ENCODE results near the gene GPC6.

DNA sequence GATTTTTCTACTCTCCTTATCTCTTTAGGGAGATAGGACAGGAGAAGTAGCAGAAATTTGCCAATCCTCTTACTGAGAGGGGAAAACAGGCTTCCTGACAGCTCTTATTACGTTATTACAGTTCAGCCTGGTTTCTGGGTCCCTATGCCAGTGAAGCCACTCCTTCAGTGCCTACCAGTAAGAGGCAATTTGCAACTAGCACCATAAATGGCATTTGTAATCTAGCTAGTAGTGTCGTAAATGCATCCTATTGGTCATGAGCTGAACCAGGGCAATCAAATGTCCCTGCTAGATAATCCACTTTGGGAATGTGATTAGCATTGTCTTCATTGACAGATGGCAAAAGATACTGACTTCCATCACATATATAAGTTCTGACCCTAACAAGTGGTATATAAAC, 824.1 kb downstream of the GPC6 start:
- TF ChIP-seq, protein P1, sequence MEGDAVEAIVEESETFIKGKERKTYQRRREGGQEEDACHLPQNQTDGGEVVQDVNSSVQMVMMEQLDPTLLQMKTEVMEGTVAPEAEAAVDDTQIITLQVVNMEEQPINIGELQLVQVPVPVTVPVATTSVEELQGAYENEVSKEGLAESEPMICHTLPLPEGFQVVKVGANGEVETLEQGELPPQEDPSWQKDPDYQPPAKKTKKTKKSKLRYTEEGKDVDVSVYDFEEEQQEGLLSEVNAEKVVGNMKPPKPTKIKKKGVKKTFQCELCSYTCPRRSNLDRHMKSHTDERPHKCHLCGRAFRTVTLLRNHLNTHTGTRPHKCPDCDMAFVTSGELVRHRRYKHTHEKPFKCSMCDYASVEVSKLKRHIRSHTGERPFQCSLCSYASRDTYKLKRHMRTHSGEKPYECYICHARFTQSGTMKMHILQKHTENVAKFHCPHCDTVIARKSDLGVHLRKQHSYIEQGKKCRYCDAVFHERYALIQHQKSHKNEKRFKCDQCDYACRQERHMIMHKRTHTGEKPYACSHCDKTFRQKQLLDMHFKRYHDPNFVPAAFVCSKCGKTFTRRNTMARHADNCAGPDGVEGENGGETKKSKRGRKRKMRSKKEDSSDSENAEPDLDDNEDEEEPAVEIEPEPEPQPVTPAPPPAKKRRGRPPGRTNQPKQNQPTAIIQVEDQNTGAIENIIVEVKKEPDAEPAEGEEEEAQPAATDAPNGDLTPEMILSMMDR (IDR thresholded peaks at IDR 0.05; ENCODE audit: insufficient read depth, low read length): no peak
- no peak for TF ChIP-seq POLR2AphosphoS5 (IDR thresholded peaks at IDR 0.05; ENCODE audit: low read depth)
- TF ChIP-seq, protein P2, sequence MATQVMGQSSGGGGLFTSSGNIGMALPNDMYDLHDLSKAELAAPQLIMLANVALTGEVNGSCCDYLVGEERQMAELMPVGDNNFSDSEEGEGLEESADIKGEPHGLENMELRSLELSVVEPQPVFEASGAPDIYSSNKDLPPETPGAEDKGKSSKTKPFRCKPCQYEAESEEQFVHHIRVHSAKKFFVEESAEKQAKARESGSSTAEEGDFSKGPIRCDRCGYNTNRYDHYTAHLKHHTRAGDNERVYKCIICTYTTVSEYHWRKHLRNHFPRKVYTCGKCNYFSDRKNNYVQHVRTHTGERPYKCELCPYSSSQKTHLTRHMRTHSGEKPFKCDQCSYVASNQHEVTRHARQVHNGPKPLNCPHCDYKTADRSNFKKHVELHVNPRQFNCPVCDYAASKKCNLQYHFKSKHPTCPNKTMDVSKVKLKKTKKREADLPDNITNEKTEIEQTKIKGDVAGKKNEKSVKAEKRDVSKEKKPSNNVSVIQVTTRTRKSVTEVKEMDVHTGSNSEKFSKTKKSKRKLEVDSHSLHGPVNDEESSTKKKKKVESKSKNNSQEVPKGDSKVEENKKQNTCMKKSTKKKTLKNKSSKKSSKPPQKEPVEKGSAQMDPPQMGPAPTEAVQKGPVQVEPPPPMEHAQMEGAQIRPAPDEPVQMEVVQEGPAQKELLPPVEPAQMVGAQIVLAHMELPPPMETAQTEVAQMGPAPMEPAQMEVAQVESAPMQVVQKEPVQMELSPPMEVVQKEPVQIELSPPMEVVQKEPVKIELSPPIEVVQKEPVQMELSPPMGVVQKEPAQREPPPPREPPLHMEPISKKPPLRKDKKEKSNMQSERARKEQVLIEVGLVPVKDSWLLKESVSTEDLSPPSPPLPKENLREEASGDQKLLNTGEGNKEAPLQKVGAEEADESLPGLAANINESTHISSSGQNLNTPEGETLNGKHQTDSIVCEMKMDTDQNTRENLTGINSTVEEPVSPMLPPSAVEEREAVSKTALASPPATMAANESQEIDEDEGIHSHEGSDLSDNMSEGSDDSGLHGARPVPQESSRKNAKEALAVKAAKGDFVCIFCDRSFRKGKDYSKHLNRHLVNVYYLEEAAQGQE (IDR thresholded peaks at IDR 0.05; ENCODE audit: insufficient replicate concordance, low read depth): no peak

Measured in HL-60 (cell line).